NCI-H128 (cell line): ENCODE data around the gene GGACT.
"Not testable (repeated sequence)": the region's sequence is repeated elsewhere in the genome, so short reads cannot be mapped to it uniquely, and the experiment has no call there.

Experiments
- DNase-seq: peaks from one replicate; lab custom pipeline; 2025; ENCODE audit not compliant: unreplicated experiment; lab: John Stamatoyannopoulos, UW

Gene GGACT

DNA sequence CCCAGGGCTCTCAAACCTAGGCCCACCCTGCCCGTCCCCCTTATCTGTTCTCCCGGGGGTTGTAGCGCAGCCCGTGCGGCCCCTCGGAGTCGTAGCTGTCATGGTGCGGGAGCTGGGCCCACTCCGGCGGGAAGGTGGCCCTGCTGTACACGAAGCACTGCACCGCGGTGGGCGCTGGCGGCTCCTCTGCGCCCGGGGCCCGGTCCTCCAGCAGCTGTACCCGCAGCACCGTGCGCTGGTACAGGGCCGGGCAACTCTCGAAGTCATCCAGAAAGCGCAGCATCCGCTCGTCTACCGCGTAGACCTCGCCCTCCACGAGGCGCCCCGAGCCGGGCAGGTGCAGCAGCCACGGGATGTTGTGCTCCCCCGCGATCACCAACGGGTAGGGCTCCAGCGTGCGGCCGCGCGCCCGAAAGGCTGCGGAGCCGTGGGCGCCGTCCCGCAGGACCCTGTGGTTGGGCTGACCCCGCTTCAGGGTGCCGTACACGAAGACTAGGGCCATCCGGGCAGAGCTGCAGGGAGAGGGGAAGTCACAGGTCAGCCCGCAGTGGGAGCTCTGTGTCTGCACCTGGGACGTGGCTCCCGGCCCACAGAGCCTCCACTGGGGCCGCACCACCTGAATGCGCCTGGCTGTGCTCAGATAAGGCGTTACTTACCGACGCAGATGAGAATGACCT is 56.4 kb downstream of the GGACT start:
- no peak for DNase-seq

GRCh38 chr13:100530671-100531213 is 57.8 kb downstream of the GGACT start:
- DNase-seq, result no peak

DNA sequence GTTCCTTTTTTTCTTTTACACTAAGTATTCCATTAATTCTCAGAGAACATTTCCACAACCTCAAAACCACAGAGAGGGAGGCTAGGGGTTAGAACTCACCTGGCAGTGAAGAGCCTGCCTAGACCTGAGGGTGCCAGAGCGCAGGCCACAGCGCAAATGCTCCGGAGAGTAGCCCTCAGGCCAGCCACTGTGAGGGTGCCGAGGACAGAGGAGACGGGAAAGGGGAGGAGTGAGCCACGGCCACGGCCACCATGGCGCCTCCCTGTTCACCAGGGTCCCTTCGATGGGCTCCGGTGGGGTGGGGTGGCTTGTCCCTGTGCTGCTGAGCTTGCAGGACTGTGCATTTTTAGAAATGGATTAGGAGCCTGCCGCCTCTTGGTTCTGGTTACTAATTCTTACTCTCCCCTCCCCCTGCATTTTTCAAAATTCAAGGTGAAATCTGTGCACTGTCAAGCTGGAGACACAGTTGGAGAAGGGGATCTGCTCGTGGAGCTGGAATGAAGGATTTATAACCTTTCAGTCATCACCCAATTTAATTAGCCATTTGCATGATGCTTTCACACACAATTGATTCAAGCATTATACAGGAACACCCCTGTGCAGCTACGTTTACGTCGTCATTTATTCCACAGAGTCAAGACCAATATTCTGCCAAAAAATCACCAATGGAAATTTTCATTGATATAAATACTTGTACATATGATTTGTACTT is 58.8 kb downstream of the GGACT start:
- no peak for DNase-seq

- no peak for DNase-seq
Measured at GRCh38 chr13:100528820-100529219, 59.8 kb downstream of the GGACT start.

GRCh38 chr13:100528353-100528752 is 60.2 kb downstream of the GGACT start:
- no peak for DNase-seq

DNA sequence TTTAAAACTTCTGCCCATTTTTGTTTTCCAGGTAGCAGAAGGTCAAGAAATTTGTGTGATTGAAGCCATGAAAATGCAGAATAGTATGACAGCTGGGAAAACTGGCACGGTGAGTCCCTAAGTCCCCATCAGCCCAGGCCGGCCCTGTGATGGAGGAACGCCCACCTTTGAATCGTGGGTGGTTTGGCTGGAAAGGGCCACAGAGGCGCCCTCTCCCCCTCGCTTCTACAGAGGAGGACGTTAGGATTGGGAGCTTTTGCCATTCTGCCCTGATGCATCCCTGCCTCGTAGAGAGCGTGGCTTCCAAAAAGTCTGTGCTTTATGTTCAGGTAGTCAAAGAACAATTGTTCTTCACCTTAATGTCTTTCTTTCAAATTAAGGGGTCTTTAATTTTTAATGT is 60.9 kb downstream of the GGACT start:
- DNase-seq, result no peak

DNA sequence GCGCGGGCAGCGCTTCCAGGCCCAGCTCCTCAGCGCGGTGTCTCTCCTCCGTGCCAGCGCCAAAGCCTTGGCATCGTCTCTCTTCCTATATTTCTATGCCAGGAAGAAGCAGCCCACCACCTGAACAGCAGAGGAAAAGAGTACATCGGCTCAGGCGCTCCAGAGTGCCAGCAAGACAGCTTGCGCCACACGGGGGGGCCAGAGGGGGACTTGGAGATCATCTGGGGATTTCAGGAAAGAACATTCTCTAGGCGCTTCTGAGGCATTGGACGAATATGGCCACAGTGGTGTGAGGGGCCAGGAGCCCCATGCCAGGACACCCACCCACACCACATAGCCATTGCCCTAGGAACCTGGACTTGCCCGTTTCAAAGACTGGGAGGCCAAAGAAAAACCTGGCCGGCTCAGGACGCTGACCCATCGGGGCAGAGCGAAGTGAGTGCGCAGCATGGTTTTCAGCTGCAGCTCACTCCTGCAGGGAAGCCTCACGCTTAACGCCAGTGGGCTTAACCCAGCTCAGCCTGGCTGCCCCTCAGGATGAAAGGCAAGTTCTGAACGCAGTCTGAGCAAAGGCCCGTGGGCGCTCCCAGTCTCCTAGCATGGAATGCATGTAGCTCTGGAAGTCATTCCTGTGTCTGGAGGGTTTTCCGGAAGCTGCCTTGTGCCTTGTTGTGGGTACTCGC is 62.1 kb downstream of the GGACT start:
- no peak for DNase-seq

GRCh38 chr13:100525453-100526317 is 62.9 kb downstream of the GGACT start:
- DNase-seq, result no peak

- not testable (repeated sequence) for DNase-seq
Measured at GRCh38 chr13:100524688-100525087, 63.9 kb downstream of the GGACT start.

- no peak for DNase-seq
Measured at GRCh38 chr13:100523981-100524386, 64.6 kb downstream of the GGACT start.

DNA sequence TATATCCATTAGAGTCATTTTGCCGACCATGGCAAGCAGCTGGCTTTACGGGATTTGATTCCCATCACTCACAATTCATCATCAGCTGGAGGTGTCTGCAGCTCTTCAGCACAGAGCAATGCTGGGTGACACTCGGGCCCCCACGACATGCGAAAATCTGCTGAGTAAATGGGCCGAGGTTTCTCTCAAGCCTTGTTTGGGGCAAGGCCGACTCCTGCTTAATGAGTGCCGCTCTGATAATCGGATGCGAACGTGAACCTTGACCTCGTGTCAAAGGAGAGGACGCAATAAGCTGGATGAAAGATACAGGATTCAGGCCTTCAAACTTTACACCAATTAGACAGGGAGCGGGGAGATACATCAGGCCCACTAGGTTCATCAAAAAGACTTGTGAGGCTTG is 65.2 kb downstream of the GGACT start:
- DNase-seq, result no peak

GRCh38 chr13:100522618-100523309 is 65.8 kb downstream of the GGACT start:
- DNase-seq, result no peak

- DNase-seq, result no peak
Measured at GRCh38 chr13:100521851-100522617, 66.6 kb downstream of the GGACT start.

DNA sequence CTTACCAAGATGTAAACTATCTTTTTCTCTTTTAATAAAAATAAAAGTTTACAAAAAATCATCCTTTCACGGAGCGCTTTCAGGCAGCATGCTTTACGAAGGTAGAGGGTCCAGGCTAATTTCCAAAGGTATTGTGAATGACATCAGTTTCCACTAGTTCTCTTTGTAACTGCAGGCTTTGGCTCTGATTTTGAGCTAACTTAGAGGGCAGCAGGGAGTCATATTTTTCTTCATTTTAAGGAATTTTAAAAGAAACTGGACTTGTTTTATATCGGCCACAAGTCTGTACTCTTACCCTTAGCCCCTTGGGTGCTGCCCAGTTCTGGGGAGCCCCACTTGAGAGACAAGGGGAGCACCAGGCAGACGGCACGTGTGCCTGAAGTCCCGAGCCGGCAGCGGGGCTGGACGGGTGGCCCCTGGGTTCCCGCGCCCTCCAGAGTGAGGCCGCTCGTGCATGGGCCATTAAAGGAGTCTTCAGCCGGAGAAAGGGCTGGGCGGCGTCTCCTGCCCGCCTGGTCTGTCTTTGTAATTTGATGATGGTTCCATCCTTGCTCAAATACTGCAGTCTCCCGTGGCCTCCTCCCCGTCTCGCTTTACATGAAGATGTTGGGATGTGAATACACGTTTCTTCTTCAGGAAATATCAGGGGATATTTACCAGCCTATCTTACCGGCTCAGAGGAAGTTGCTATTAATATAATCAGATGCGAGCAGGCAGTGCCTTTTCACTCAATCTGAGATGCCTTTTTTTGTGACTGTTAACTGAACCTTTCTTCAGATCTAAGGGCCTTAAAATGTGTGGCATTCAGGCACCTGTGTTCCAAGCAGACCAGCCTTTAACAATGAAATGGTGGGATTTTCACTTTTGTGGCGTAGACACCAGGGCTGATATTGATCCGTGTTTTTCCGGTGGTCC is 67.4 kb downstream of the GGACT start:
- DNase-seq, result no peak

- no peak for DNase-seq
Measured at GRCh38 chr13:100519626-100520025, 69.0 kb downstream of the GGACT start.

- no peak for DNase-seq
Measured at GRCh38 chr13:100518394-100519062, 70.1 kb downstream of the GGACT start.

DNA sequence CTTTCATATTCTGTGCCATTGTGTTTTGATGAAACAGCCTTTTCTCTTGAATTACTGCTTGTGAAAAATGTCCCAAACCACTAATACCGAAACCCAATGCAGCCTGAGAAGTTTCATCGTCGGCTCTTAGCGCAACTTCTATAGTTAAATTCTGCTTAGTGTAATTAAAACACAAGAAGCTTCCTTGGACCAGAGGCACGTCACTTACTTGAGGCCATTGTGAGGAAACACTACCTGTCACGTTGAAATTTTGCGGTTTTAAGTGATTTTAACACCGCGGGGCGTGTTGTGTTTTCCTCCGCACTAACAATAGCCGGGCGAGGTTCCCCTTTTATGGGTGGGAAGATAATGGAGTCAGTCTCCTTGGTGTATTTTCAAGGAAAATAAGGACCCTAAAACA is 70.9 kb downstream of the GGACT start:
- DNase-seq, result no peak

GRCh38 chr13:100517135-100517534 is 71.5 kb downstream of the GGACT start:
- DNase-seq, result no peak
